NCI-H1105 (cell line): ENCODE results near the gene LRRC47.

ENCODE experiments used
- DNase-seq: peaks from one replicate; lab custom pipeline; 2025; lab: John Stamatoyannopoulos, UW

Gene LRRC47

GRCh38 chr1:3747522-3747848, 48.8 kb downstream of the LRRC47 start:
- DNase-seq: no peak

DNA sequence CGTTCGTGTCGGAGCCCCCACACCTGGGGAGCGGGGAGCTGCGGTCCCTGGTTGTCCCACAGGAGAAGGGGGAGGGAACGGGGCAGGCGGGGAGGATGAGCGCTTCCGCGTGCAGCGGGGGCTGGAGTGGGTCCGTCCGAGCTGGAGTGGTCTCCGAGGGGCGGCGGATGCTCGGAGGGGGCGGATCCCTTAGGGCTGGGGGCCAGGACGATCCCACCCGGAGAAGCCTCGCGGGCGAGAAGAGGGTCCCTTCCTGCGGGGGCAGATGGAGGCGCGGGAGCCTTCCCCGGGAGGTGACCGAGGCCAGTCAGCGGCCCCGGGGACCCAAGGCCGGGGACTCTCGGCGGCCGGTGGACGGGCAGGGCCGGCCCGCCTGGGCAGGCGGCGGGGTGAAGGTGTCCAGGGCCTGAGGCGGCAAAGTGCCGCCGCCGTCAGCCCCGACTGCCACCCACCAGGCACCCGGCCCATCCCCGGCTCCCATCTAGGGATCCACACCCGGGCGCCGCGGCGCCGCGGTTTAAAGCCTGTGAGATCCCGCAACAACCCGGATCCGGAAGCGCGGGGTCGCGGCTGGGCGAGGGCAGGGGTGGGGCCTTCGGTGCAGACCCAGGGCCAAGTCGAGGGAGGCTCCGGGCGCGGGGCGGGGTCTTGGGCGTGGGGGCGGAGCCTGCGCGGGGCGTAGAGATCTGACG, 49.3 kb downstream of the LRRC47 start:
- DNase-seq: peak; percentile 90

DNA sequence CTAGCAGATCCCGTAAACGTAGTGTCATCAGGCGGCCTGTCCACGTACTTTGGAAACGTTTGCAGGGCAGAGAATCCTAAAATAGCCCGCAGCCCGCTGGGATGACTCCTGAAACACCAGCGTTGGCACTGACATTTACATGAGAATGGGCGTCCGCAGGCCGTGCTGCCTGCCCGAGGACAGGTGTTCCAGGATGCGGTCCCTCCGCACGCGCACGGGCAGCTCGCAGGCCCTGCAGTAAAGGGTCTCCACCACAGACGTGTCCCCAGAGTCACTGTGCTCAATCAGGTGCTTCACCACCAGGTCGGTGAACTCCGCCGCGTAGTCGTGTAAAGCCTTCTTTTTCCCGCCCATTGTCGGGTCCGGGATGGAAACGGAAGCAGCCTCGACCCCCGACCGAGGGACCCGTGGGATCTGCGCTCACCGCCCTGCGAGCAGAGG, 49.9 kb downstream of the LRRC47 start:
- no peak for DNase-seq

GRCh38 chr1:3745590-3746381, 50.5 kb downstream of the LRRC47 start:
- DNase-seq: no peak

DNA sequence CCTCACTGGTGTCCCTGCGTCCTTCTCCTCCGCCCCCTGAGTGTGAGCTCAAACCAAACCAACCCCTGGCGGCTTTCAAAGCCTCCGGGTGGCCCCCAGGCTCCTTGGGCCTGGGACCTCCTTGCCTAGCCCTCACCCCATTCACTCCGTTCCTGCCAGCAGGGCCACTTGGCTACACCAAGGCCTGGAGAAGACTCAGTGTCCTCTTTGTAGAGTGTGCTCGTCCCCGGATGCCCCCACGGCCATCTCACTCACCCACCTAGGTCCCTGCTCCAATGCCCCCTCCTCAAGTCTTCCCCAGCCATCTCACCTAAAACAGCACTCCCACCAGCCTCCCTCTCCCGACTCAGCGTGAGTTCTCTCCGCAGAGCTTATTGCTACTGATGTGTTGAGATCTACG, 51.2 kb downstream of the LRRC47 start:
- no peak for DNase-seq

DNA sequence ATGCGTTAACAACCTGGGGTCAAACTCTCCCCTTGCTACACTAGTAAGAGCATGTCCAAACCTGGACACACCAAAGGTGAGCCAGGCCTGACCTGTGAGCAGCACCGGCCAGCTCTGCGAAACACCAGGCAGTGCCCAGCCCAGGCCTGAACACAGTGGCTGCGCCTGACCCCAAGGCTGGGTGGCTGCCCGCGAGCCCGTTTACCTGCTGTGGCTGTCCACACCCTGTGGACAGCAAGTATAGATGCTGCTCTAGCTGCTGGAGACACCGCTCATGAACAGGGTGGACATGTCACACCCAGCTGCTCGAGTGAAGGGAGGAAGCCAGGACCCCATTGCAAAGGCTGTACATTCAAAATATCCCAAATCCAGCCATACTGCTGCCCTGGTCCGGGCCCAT, 51.7 kb downstream of the LRRC47 start:
- no peak for DNase-seq

- no peak for DNase-seq
These were observed 52.5 kb downstream of the LRRC47 start for GRCh38 chr1:3743826-3744225.

DNA sequence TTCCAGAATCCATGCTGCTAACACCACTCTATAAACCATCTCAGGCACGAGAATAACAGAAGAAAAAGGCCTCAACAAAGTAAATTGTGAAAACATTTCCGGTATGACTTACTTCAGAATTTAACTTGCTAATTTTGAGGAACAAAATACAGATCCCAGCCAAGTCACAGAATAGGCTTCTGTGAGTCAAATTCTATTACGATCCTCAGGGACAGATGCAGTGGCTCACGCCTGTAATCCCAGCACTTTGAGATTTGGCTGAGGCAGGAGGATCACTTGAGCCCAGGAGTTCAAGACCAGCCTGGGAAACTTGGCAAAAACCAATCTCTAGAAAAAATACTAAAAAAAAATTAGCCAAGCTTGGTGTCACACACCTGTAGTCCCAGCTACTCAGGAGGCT, 52.9 kb downstream of the LRRC47 start:
- no peak for DNase-seq

GRCh38 chr1:3742439-3743298, 53.6 kb downstream of the LRRC47 start:
- DNase-seq: no peak

DNA sequence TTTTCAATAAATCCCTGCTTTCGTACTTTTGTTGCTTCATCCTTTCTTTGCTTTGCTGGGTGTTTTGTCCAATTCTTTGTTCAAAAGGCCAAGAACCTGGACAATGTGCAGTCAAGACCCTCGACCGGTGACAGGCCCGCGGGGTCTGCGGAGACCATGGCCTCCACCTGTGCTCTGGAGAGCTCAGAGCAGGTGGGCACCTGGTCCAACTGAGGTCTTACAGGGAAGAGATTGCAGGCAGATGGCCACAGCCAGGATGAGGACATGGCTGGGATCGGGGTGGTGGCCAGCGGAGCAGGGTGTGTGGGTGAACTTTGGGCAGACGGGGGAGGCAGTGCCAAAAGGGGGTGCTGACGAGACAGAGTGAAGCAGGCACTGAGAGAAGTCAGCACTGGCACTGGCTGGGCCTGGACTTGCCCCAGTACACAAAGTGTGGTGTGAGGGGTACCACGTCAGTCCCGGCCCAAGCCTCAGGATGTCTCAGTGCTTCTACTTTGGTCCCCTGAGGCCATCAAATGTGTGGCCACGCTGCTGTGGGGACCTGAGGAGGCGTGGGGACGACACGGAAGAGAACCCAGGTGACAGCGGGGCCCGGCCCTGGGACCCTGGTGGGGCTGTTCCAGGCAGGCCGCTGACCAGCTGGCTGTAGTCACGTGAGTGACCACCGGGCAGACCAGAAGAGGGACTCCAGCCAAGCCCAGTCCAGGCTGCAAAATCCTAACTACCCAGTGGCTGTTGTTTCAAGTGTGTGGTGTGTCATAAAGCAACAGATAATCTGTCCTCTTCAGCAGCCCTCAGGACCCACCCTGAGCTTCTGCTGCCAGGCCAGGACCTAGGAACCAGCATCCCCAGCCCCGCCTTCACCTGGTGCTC, 54.5 kb downstream of the LRRC47 start:
- DNase-seq: no peak

DNA sequence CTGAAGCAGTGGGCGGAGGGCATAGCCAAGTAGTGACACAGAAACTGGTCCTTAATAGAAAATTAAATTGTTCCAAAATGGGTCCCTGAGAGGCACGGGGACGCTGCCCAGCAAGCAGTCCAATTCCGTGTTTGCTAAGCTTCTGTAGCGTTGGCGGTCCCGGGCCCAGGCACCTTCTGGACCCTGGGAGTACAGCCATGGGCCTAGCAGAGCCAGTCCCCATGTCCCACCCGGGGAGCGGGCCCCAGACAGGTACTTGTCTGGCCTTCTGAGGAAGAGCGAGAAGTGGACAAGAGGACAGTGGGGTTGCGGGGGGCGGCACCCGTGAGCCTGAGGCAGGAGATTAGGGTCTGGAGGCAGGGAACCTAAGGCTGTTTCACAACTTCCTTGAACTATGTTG, 55.5 kb downstream of the LRRC47 start:
- DNase-seq: no peak

GRCh38 chr1:3740042-3740441, 56.3 kb downstream of the LRRC47 start:
- no peak for DNase-seq

- no peak for DNase-seq
These were observed 57.4 kb downstream of the LRRC47 start for GRCh38 chr1:3738943-3739342.

GRCh38 chr1:3736708-3737107, 59.6 kb downstream of the LRRC47 start:
- no peak for DNase-seq

DNA sequence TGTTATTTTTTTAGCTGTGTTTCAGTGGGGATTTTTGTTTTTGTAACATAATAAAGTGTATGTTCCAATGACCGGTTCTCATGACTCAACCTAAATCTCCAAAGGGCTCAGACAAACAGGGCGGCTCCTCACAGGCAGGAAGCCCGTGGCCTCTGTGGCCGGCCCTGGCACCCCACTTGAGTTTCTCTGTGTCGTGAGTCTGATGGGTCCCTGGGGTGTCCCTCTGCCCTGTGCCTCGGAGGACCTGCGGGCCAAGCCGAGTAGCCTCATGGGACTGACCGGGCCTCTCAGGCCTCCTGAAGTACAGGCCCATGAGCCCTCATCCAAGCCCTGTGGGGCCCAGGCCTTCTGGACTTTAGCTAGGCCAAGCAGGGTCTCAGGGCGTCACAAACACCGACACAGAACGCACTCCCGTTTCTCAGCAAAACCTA, 60.2 kb downstream of the LRRC47 start:
- DNase-seq: no peak

DNA sequence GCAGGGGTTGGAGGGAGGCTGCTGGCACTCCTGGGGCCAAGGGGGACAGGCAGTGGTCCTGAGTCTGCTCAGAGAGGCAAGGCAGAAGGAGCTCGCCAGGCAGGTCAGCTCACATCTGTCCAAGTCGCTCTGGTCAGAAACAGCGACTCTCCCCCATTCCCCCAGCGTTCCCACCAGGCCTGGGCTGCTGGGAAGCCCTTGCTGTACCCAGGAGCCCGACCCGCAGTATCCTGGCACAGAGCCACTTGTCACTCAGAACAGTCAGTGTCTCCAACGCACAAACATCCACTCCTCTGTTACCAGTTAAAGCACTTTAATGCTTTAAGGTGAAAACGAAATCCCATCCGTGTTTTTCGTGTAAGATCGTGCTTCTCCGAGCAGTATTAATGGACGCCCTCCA, 60.6 kb downstream of the LRRC47 start:
- no peak for DNase-seq

- no peak for DNase-seq
These were observed 61.1 kb downstream of the LRRC47 start for GRCh38 chr1:3735027-3735681.

GRCh38 chr1:3734602-3735001, 61.7 kb downstream of the LRRC47 start:
- DNase-seq: no peak

DNA sequence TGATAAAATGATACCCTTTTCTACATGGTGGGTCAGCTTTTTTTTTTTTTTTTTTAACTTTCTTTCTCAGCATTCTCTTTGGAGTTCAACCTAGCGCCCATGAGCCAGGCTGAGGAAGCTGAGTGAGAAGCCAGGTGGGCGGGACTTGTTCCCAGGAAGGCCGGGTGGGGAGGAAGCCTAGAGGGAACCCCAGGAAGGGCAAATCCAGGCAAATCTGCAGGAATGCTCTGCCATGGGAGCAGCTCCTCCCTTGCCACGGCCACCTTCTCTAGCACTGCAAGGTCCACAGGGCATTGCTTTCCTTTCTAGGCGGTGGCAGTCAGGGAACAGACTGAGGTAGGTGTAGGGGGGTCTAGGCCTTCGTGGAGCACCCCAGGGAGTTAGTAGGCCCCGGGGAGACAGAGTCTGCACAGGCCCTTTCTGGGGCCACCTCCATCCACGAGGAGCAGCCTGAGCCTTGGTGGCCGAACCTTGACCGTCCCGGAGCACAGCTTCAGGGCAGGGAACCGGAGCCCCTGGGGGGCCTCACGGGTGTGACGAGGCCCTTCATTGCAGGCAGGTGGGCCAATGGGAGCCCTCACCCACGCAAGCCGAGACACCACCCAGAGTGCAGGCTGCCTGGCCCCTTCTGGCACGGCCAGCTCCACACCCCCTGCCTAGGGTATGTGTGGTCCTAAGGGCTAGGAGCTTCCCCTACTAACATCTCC, 62.3 kb downstream of the LRRC47 start:
- no peak for DNase-seq

- no peak for DNase-seq
These were observed 63.0 kb downstream of the LRRC47 start for GRCh38 chr1:3733094-3733882.
